CD4-positive, alpha-beta T cell treated with Interleukin-6 for 4 hours (primary cell): ENCODE measurements around the gene SLCO1A2.
"Not testable (repeated sequence)": the region's sequence is repeated elsewhere in the genome, so short reads cannot be mapped to it uniquely, and the experiment has no call there.

Experiments
- DNase-seq: peaks from one replicate; pipeline ENCODE4 v3.0.0-alpha.2; 2020; ENCODE audit warnings: mixed read lengths

SLCO1A2 gene

GRCh38 chr12:21334771-21335325, at the start of gene SLCO1A2:
TSS of gene SLCO1A2 (minus strand) at chr12:21334917. CDS start at chr12:21334647, 270 bp downstream.
- DNase-seq: no peak

- no peak for DNase-seq
Observed at GRCh38 chr12:21384261-21384660, 49.5 kb upstream of the SLCO1A2 start.

- DNase-seq: not testable (repeated sequence)
Observed at GRCh38 chr12:21381320-21381719, 46.6 kb upstream of the SLCO1A2 start.

GRCh38 chr12:21379218-21379617, 44.5 kb upstream of the SLCO1A2 start:
- DNase-seq: no peak

- DNase-seq: no peak
Observed at GRCh38 chr12:21372602-21373001, 37.9 kb upstream of the SLCO1A2 start, which contains the start of gene IAPP. TSS of gene IAPP (plus strand) at chr12:21372902. CDS start at chr12:21373352, 450 bp downstream.

- DNase-seq: peak; percentile 1
Observed at GRCh38 chr12:21370845-21371449, 36.2 kb upstream of the SLCO1A2 start.

- no peak for DNase-seq
Observed at GRCh38 chr12:21369141-21369980, 34.6 kb upstream of the SLCO1A2 start.

GRCh38 chr12:21360632-21361031, 25.9 kb upstream of the SLCO1A2 start:
- DNase-seq: not testable (repeated sequence)

- no peak for DNase-seq
Observed at GRCh38 chr12:21354641-21355040, 19.9 kb upstream of the SLCO1A2 start.

GRCh38 chr12:21353948-21354347, 19.2 kb upstream of the SLCO1A2 start:
- no peak for DNase-seq

- no peak for DNase-seq
Observed at GRCh38 chr12:21353487-21353886, 18.8 kb upstream of the SLCO1A2 start.

GRCh38 chr12:21350975-21351374, 16.3 kb upstream of the SLCO1A2 start:
- DNase-seq: no peak

GRCh38 chr12:21346542-21347205, 12.0 kb upstream of the SLCO1A2 start:
- no peak for DNase-seq

- DNase-seq: no peak
Observed at GRCh38 chr12:21343636-21344035, 8.9 kb upstream of the SLCO1A2 start.

GRCh38 chr12:21341769-21342168, 7.1 kb upstream of the SLCO1A2 start:
- no peak for DNase-seq

GRCh38 chr12:21340403-21340802, 5.7 kb upstream of the SLCO1A2 start:
- DNase-seq: no peak

- DNase-seq: no peak
Observed at GRCh38 chr12:21339921-21340320, 5.2 kb upstream of the SLCO1A2 start.

- DNase-seq: no peak
Observed at GRCh38 chr12:21337959-21338744, 3.4 kb upstream of the SLCO1A2 start.

GRCh38 chr12:21337453-21337852, 2.7 kb upstream of the SLCO1A2 start:
- DNase-seq: no peak

GRCh38 chr12:21336656-21337055, 1.9 kb upstream of the SLCO1A2 start:
- DNase-seq: no peak

- DNase-seq: no peak
Observed at GRCh38 chr12:21330682-21331253, 3.9 kb downstream of the SLCO1A2 start.

GRCh38 chr12:21328578-21328977, 6.1 kb downstream of the SLCO1A2 start:
- DNase-seq: no peak
